CD4-positive, alpha-beta T cell (primary cell): ENCODE results near the gene SPATA2L. TPM values are rescaled to one million over a fixed set of nuclear protein-coding genes. Genes with fewer than 3 reads are reported as not detected.
"Not testable (repeated sequence)": the region's sequence is repeated elsewhere in the genome, so short reads cannot be mapped to it uniquely, and the experiment has no call there.

Experiments used
- ATAC-seq: fragments of 200-7000 bp; cut with Tn5 transposase; one replicate; pipeline ENCODE4 v1.10.0; 2022; ENCODE audit warnings: mild to moderate bottlenecking; ENCODE audit not compliant: poor library complexity
- CTCF ChIA-PET: fragments of 350-600 bp; sonication (Branson Sonifier 250); formaldehyde crosslinking; loops from one replicate; lab custom pipeline; 2021; ENCODE audit warnings: antibody characterized with exemption, inconsistent platforms; lab: Charles Lee
- POLR2A ChIA-PET: fragments of 350-600 bp; sonication (Branson Sonifier 250); formaldehyde crosslinking; loops from one replicate; lab custom pipeline; 2021; ENCODE audit warnings: antibody characterized with exemption, inconsistent platforms; lab: Charles Lee
- DNase-seq, 14 experiments: peaks; one replicate each; pipeline ENCODE4 v3.0.0-alpha.2; 2013 to 2020; ENCODE audit warnings: mixed read lengths in 2 of 14
- H3K27ac ChIP-seq, 2 donors: one replicate each; pipeline versions ENCODE4 v1.5.1 to v1.7.0; 2013; ENCODE audit warnings: low read length in 2 of 2, low read depth in 1 of 2, mild to moderate bottlenecking in 1 of 2
- H3K27me3 ChIP-seq, 2 experiments: 1 replicate in 1 of 2; 2 replicates in 1 of 2; pipeline versions ENCODE4 v1.6.1 to v1.7.0; 2013; ENCODE audit warnings: low read length in 2 of 2, control low read depth in 1 of 2, mild to moderate bottlenecking in 1 of 2, moderate library complexity in 1 of 2; ENCODE audit not compliant: insufficient read depth in 2 of 2, control insufficient read depth in 1 of 2
- H3K36me3 ChIP-seq: one replicate; pipeline ENCODE4 v1.6.1; 2013; ENCODE audit warnings: low read length, control low read depth; ENCODE audit not compliant: insufficient read depth
- H3K4me1 ChIP-seq: one replicate; pipeline ENCODE4 v1.6.1; 2013; ENCODE audit warnings: low read length, control low read depth; ENCODE audit not compliant: insufficient read depth
- H3K4me3 ChIP-seq: one replicate; pipeline ENCODE4 v1.5.1; 2013; ENCODE audit warnings: mild to moderate bottlenecking, low read length, moderate library complexity
- H3K9me3 ChIP-seq, 2 experiments: 1 replicate in 1 of 2; 2 replicates in 1 of 2; pipeline versions ENCODE4 v1.6.1 to v1.7.0; 2013; ENCODE audit warnings: low read length in 2 of 2, mild to moderate bottlenecking in 2 of 2, control low read depth in 1 of 2, moderate library complexity in 1 of 2; ENCODE audit not compliant: control insufficient read depth in 1 of 2, insufficient read depth in 1 of 2
- H3K27ac Mint-ChIP-seq: one replicate; pipeline ENCODE4 v1.8.0; 2020; ENCODE audit warnings: mixed read lengths
- H3K27me3 Mint-ChIP-seq: one replicate; pipeline ENCODE4 v1.8.0; 2021; ENCODE audit warnings: mixed read lengths
- H3K36me3 Mint-ChIP-seq: one replicate; pipeline ENCODE4 v1.8.0; 2021; ENCODE audit warnings: low read depth, mixed read lengths
- H3K4me1 Mint-ChIP-seq: one replicate; pipeline ENCODE4 v1.8.0; 2021; ENCODE audit warnings: low read depth, mixed read lengths
- H3K4me3 Mint-ChIP-seq: one replicate; pipeline ENCODE4 v1.8.0; 2020; ENCODE audit warnings: mild to moderate bottlenecking, mixed read lengths
- H3K9me3 Mint-ChIP-seq: one replicate; pipeline ENCODE4 v1.8.0; 2020; ENCODE audit warnings: mixed read lengths
- CTCF ChIP-seq: fragments of 200-600 bp; IDR thresholded peaks from one replicate; pipeline ENCODE4 v1.8.0; 2022; ENCODE audit warnings: antibody characterized with exemption, mild to moderate bottlenecking
- intact Hi-C, 2 experiments: fragments of 100-400 bp; cut with DNase I in 1 of 2; cut with micrococcal nuclease in 1 of 2; formaldehyde crosslinking; loops; one replicate each; pipeline versions ENCODE4 v1.15.1 to v1.9.0; 2023 to 2025; cut with DNase I, micrococcal nuclease
- total RNA-seq, 174 experiments: library from RNA in 2 of 174; stranded (reverse) in 2 of 174; gene quantifications; one replicate each; pipeline ENCODE4 v1.2.3 and lab custom pipeline; 2021 to 2026

SPATA2L gene
- total RNA-seq, 2 experiments from 2014 or later = 26.1 to 28.3 TPM

GRCh38 chr16:89696670-89697128 lies 4.8 kb downstream of the SPATA2L start:
- DNase-seq = peak in 5 of 14 experiments; percentile 19 to 66 (median 51)
- no peak for ATAC-seq
- intact Hi-C loops = no loop called here
- CTCF ChIA-PET = no interaction called here
- Histone ChIP-seq H3K9me3 (no peaks in the 10 kb centered on the region), H3K27ac (no peak overlapping the region), H3K4me3 (no peak overlapping the region), H3K4me1 (peaks cover 38% of the 10 kb centered on the region), H3K36me3 (peaks cover 27% of the 10 kb centered on the region), H3K27me3 (no peaks in the 10 kb centered on the region)
- TF ChIP-seq CTCF = no peak
- no peaks in the 10 kb centered on the region for H3K9me3 Mint-ChIP-seq
- H3K4me1 Mint-ChIP-seq = peaks cover 12% of the 10 kb centered on the region
- H3K36me3 Mint-ChIP-seq = peaks cover 42% of the 10 kb centered on the region
- POLR2A ChIA-PET = interaction anchor here (0.6 to 1.9 kb wide), 3 partner anchors 10 to 176 kb away, joined by 3 to 7 read pairs (median 4); partner anchors contain the start of gene CDK10
- no peaks in the 10 kb centered on the region for H3K27me3 Mint-ChIP-seq
- H3K4me3 Mint-ChIP-seq = no peak overlapping the region
- H3K27ac Mint-ChIP-seq = no peak overlapping the region

- CTCF ChIA-PET = interaction anchor here (0.6 kb wide), 1 partner anchor 94 kb away, joined by 4 read pairs; no protein-coding TSS in a partner anchor
- H3K27me3 ChIP-seq = no peaks in the 10 kb centered on the region
- Mint-ChIP-seq H3K9me3 (no peaks in the 10 kb centered on the region), H3K4me1 (peaks cover 12% of the 10 kb centered on the region), H3K27me3 (no peaks in the 10 kb centered on the region), H3K36me3 (peaks cover 47% of the 10 kb centered on the region), H3K27ac (no peak overlapping the region), H3K4me3 (no peak overlapping the region)
- no peak overlapping the region for H3K27ac ChIP-seq
- no peak for TF ChIP-seq CTCF
- H3K9me3 ChIP-seq = no peaks in the 10 kb centered on the region
- H3K4me3 ChIP-seq = no peak overlapping the region
- peaks cover 32% of the 10 kb centered on the region for H3K36me3 ChIP-seq
- intact Hi-C loops = no loop called here
- peak in 1 of 14 experiments; percentile 30 for DNase-seq
- H3K4me1 ChIP-seq = peaks cover 35% of the 10 kb centered on the region
- ATAC-seq = no peak
- POLR2A ChIA-PET = interaction anchor here (1.9 kb wide), 1 partner anchor 10 kb away, joined by 7 read pairs; the partner anchor contains the start of gene CDK10
Measured at GRCh38 chr16:89695875-89696669, 5.4 kb downstream of the SPATA2L start.

- H3K27ac ChIP-seq = no peak overlapping the region
- ATAC-seq (no peak), DNase-seq (peak in 1 of 14 experiments; percentile 30)
- Mint-ChIP-seq H3K27me3 (no peaks in the 10 kb centered on the region), H3K9me3 (no peaks in the 10 kb centered on the region), H3K4me3 (no peak overlapping the region), H3K4me1 (peaks cover 10% of the 10 kb centered on the region), H3K36me3 (peaks cover 50% of the 10 kb centered on the region), H3K27ac (no peak overlapping the region)
- no peaks in the 10 kb centered on the region for H3K27me3 ChIP-seq
- intact Hi-C loops = no loop called here
- CTCF ChIA-PET = interaction anchor here (0.5 kb wide), 1 partner anchor 47 kb away, joined by 4 read pairs; no protein-coding TSS in a partner anchor
- peaks cover 38% of the 10 kb centered on the region for H3K36me3 ChIP-seq
- H3K9me3 ChIP-seq = no peaks in the 10 kb centered on the region
- no peak overlapping the region for H3K4me3 ChIP-seq
- POLR2A ChIA-PET = interaction anchor here (1.0 to 1.9 kb wide), 2 partner anchors 9 to 42 kb away, joined by 4 to 7 read pairs; partner anchors contain the start of gene CDK10
- H3K4me1 ChIP-seq = peaks cover 27% of the 10 kb centered on the region
- TF ChIP-seq CTCF = no peak
Measured at GRCh38 chr16:89695086-89695874, 6.2 kb downstream of the SPATA2L start.

- H3K27me3 Mint-ChIP-seq, H3K27ac Mint-ChIP-seq, DNase-seq, H3K4me1 Mint-ChIP-seq, H3K4me3 Mint-ChIP-seq, H3K27ac ChIP-seq, H3K9me3 ChIP-seq, H3K27me3 ChIP-seq, intact Hi-C loops, ATAC-seq, H3K9me3 Mint-ChIP-seq, H3K4me3 ChIP-seq: not testable (repeated sequence)
- Histone ChIP-seq H3K4me1 (peaks cover 22% of the 10 kb centered on the region), H3K36me3 (peaks cover 38% of the 10 kb centered on the region)
- CTCF ChIA-PET = interaction anchor here (0.5 kb wide), 1 partner anchor 48 kb away, joined by 4 read pairs; no protein-coding TSS in a partner anchor
- peaks cover 50% of the 10 kb centered on the region for H3K36me3 Mint-ChIP-seq
- POLR2A ChIA-PET = interaction anchor here (1.0 kb wide), 1 partner anchor 43 kb away, joined by 4 read pairs; no protein-coding TSS in a partner anchor
Measured at GRCh38 chr16:89694784-89695085, 6.8 kb downstream of the SPATA2L start.
